ENCODE measurements around the gene CDK12.
"Not testable (repeated sequence)": the region's sequence is repeated elsewhere in the genome, so short reads cannot be mapped to it uniquely, and the experiment has no call there.

- TF ChIP-seq CTCF (IDR thresholded peaks at IDR 0.05; ENCODE audit: low read length); EZH2 (IDR thresholded peaks at IDR 0.05; ENCODE audit: borderline replicate concordance, low read length): not testable (repeated sequence)
These were observed 18.3 kb downstream of the CDK12 start for GRCh38 chr17:39479631-39480030.

All from OCI-LY1 (cell line).